HepG2 (cell line): ENCODE measurements around the gene ANKRD65. TPM values are rescaled to one million over a fixed set of nuclear protein-coding genes. Genes with fewer than 3 reads are reported as not detected.
A peak's percentile ranks its signal among the peaks of the same experiment; 100 is the strongest.

Experiments used
- ATAD3A ChIP-seq: sonication (generic); formaldehyde crosslinking; IDR thresholded peaks from 2 replicates; pipeline ENCODE4 v1.4.0; 2020; ENCODE audit warnings: missing genetic modification reagents
- DR1 ChIP-seq: sonication (generic); formaldehyde crosslinking; IDR thresholded peaks from 2 replicates; pipeline ENCODE4 v1.8.0; 2021; ENCODE audit warnings: mild to moderate bottlenecking, missing genetic modification reagents, inconsistent platforms
- DZIP1 ChIP-seq: sonication (generic); formaldehyde crosslinking; IDR thresholded peaks from 2 replicates; pipeline ENCODE4 v1.5.0; 2020; ENCODE audit warnings: mild to moderate bottlenecking, missing genetic modification reagents
- FOXK1 ChIP-seq: sonication (generic); formaldehyde crosslinking; IDR thresholded peaks from 2 replicates; pipeline ENCODE4 v1.4.0; 2020; ENCODE audit warnings: low read depth, missing genetic modification reagents, borderline replicate concordance
- GABPB1 ChIP-seq: IDR thresholded peaks from 2 replicates; pipeline ENCODE4 v1.6.1; 2016; ENCODE audit warnings: mild to moderate bottlenecking, missing genetic modification reagents, moderate library complexity, missing compliant biosample characterization
- GZF1 ChIP-seq: sonication (generic); formaldehyde crosslinking; IDR thresholded peaks from 2 replicates; pipeline ENCODE4 v1.5.1; 2020; ENCODE audit warnings: mild to moderate bottlenecking, missing genetic modification reagents
- HNRNPL ChIP-seq: fragments of 200-400 bp; formaldehyde crosslinking; IDR thresholded peaks from 2 replicates; pipeline ENCODE4 v1.6.1; 2017; ENCODE audit warnings: mild to moderate bottlenecking, low read depth, low read length
- KLF9 ChIP-seq: IDR thresholded peaks from 2 replicates; pipeline ENCODE4 v1.6.1; 2016; ENCODE audit warnings: low read depth
- MAFG ChIP-seq: sonication (generic); formaldehyde crosslinking; IDR thresholded peaks from 2 replicates; pipeline ENCODE4 v1.5.1; 2020; ENCODE audit warnings: mild to moderate bottlenecking, missing genetic modification reagents
- MXD3 ChIP-seq: IDR thresholded peaks from 2 replicates; pipeline ENCODE4 v1.6.1; 2016; ENCODE audit warnings: mild to moderate bottlenecking, missing biosample characterization, missing genetic modification reagents
- NRL ChIP-seq: sonication (generic); formaldehyde crosslinking; IDR thresholded peaks from 2 replicates; pipeline ENCODE4 v1.5.0; 2020; ENCODE audit warnings: missing genetic modification reagents, mild to moderate bottlenecking, moderate library complexity, borderline replicate concordance
- PHF8 ChIP-seq: sonication (generic); formaldehyde crosslinking; IDR thresholded peaks from 2 replicates; pipeline ENCODE4 v1.5.0; 2020; ENCODE audit warnings: missing genetic modification reagents
- RBM39 ChIP-seq: fragments of 200-400 bp; formaldehyde crosslinking; IDR thresholded peaks from one replicate; pipeline ENCODE4 v1.6.1; 2018; ENCODE audit warnings: antibody characterized with exemption, mild to moderate bottlenecking, low read depth, low read length; ENCODE audit not compliant: poor library complexity, severe bottlenecking
- SP5 ChIP-seq: IDR thresholded peaks from 2 replicates; pipeline ENCODE4 v1.6.1; 2016; ENCODE audit warnings: low read depth, borderline replicate concordance
- TP53 ChIP-seq: sonication (generic); formaldehyde crosslinking; conservative IDR thresholded peaks from 2 replicates; pipeline ENCODE4 v1.4.0; 2020; ENCODE audit warnings: missing genetic modification reagents
- TSC22D2 ChIP-seq: sonication (generic); formaldehyde crosslinking; IDR thresholded peaks from 2 replicates; pipeline ENCODE4 v1.5.1; 2020; ENCODE audit warnings: missing genetic modification reagents, mild to moderate bottlenecking, borderline replicate concordance
- ZNF10 ChIP-seq: sonication (generic); formaldehyde crosslinking; IDR thresholded peaks from 2 replicates; pipeline ENCODE4 v1.4.0; 2020; ENCODE audit warnings: mild to moderate bottlenecking, low read depth, missing genetic modification reagents, borderline replicate concordance
- ZNF20 ChIP-seq: sonication (generic); formaldehyde crosslinking; IDR thresholded peaks from 2 replicates; pipeline ENCODE4 v1.4.0; 2020; ENCODE audit warnings: mild to moderate bottlenecking, moderate library complexity, missing genetic modification reagents
- ZNF30 ChIP-seq: sonication (generic); formaldehyde crosslinking; IDR thresholded peaks from 2 replicates; pipeline ENCODE4 v1.5.0; 2020; ENCODE audit warnings: mild to moderate bottlenecking, missing genetic modification reagents
- ZNF333 ChIP-seq: sonication (generic); formaldehyde crosslinking; IDR thresholded peaks from 2 replicates; pipeline ENCODE4 v1.4.0; 2020; ENCODE audit warnings: mild to moderate bottlenecking, missing genetic modification reagents, borderline replicate concordance
- ZNF776 ChIP-seq: sonication (generic); formaldehyde crosslinking; IDR thresholded peaks from 2 replicates; pipeline ENCODE4 v1.4.0; 2020; ENCODE audit warnings: mild to moderate bottlenecking, missing genetic modification reagents
- ZSCAN12 ChIP-seq: sonication (generic); formaldehyde crosslinking; IDR thresholded peaks from 2 replicates; pipeline ENCODE4 v1.9.0; 2021; ENCODE audit warnings: mild to moderate bottlenecking, missing genetic modification reagents
- polyA plus RNA-seq, 8 experiments: library from polyadenylated mRNA; depleted of rRNA in 3 of 8; stranded (reverse) in 7 of 8; unstranded in 1 of 8; fragments of >200 nt; fragmentation: Illumina TruSeq in 4 of 8; extraction: Trizol in 4 of 8; gene quantifications; 2 replicates each; pipeline versions ENCODE4 v1.2.1 to v1.2.3, GENCODE V29; 2011 to 2016; ENCODE audit warnings: low read depth in 4 of 8, missing spikeins in 1 of 8, mixed read lengths in 1 of 8; ENCODE audit not compliant: insufficient read depth in 1 of 8
- total RNA-seq, 5 experiments: library from RNA; depleted of rRNA; stranded (reverse); fragments of >200 nt; fragmentation: Illumina TruSeq; extraction: Trizol; gene quantifications; 2 replicates each; pipeline ENCODE4 v1.2.3, GENCODE V29; 2016; ENCODE audit warnings: low read depth in 1 of 5
- TF ChIP-seq, protein P1 (sequence below), 2 experiments: fragments of 450-650 bp in 1 of 2; sonication (generic) in 1 of 2; formaldehyde crosslinking; IDR thresholded peaks; 2 replicates each; pipeline versions ENCODE4 v1.5.0 to v1.8.0; 2020 to 2022; ENCODE audit warnings: mild to moderate bottlenecking in 1 of 2, missing genetic modification reagents in 1 of 2
- TF ChIP-seq, protein P2 (sequence below): sonication (generic); formaldehyde crosslinking; IDR thresholded peaks from 2 replicates; pipeline ENCODE4 v1.4.0; 2020; ENCODE audit warnings: missing genetic modification reagents
- TF ChIP-seq, protein P3 (sequence below): sonication (generic); formaldehyde crosslinking; IDR thresholded peaks from 2 replicates; pipeline ENCODE4 v1.5.1; 2020; ENCODE audit warnings: missing genetic modification reagents, mild to moderate bottlenecking, borderline replicate concordance

The ANKRD65 gene
- total and polyA plus RNA-seq, 2 of the 13 experiments (the other 11 are each of a cell fraction or from before 2014, with no cell fraction given), result 12.1 to 30.1 TPM

GRCh38 chr1:1434131-1434823, 13.2 kb upstream of the ANKRD65 start (continued):
- TF ChIP-seq, protein P1, sequence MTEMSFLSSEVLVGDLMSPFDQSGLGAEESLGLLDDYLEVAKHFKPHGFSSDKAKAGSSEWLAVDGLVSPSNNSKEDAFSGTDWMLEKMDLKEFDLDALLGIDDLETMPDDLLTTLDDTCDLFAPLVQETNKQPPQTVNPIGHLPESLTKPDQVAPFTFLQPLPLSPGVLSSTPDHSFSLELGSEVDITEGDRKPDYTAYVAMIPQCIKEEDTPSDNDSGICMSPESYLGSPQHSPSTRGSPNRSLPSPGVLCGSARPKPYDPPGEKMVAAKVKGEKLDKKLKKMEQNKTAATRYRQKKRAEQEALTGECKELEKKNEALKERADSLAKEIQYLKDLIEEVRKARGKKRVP (CRISPR knock-in tag; IDR thresholded peaks at IDR 0.05), result no peak
- TF ChIP-seq GZF1 (CRISPR knock-in tag) (no peak), NRL (CRISPR knock-in tag) (0 out of 2 replicates have a peak, but pooled peaks have one; percentile 46), GABPB1 (CRISPR knock-in tag) (peak; percentile 70), MAFG (CRISPR knock-in tag) (no peak), KLF9 (no peak), DR1 (CRISPR knock-in tag) (0 out of 2 replicates have a peak, but pooled peaks have one; percentile 13), RBM39 (peak; percentile 51), PHF8 (peak; percentile 31; the same call in 1 of the 2 replicates), DZIP1 (CRISPR knock-in tag) (no peak), ATAD3A (CRISPR knock-in tag) (no peak), HNRNPL (0 out of 2 replicates have a peak, but pooled peaks have one; percentile 38), SP5 (no peak), TSC22D2 (CRISPR knock-in tag) (no peak), ZNF30 (CRISPR knock-in tag) (no peak), TP53 (CRISPR knock-in tag) (no peak), MXD3 (CRISPR knock-in tag) (peak; percentile 12; the same call in 1 of the 2 replicates), FOXK1 (no peak), ZNF10 (CRISPR knock-in tag) (no peak), ZNF333 (peak; percentile 62; the same call in 1 of the 2 replicates), ZNF776 (0 out of 2 replicates have a peak, but pooled peaks have one; percentile 36), ZSCAN12 (CRISPR knock-in tag) (no peak), ZNF20 (CRISPR knock-in tag) (0 out of 2 replicates have a peak, but pooled peaks have one; percentile 51)
- TF ChIP-seq, protein P2, sequence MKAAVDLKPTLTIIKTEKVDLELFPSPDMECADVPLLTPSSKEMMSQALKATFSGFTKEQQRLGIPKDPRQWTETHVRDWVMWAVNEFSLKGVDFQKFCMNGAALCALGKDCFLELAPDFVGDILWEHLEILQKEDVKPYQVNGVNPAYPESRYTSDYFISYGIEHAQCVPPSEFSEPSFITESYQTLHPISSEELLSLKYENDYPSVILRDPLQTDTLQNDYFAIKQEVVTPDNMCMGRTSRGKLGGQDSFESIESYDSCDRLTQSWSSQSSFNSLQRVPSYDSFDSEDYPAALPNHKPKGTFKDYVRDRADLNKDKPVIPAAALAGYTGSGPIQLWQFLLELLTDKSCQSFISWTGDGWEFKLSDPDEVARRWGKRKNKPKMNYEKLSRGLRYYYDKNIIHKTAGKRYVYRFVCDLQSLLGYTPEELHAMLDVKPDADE (CRISPR knock-in tag), result no peak
- TF ChIP-seq, protein P3, sequence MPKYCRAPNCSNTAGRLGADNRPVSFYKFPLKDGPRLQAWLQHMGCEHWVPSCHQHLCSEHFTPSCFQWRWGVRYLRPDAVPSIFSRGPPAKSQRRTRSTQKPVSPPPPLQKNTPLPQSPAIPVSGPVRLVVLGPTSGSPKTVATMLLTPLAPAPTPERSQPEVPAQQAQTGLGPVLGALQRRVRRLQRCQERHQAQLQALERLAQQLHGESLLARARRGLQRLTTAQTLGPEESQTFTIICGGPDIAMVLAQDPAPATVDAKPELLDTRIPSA, result no peak
